ENCODE measurements around the gene TULP1.

GRCh38 chr6:35532126-35532525 lies 19.4 kb upstream of the TULP1 start:
- TF ChIP-seq CTCF (IDR thresholded peaks at IDR 0.05; ENCODE audit: insufficient read depth, low read depth, low read length) (no peak), EZH2 (IDR thresholded peaks at IDR 0.05; ENCODE audit: insufficient read depth, low read length) (no peak)

Data from astrocyte (in vitro differentiated cells and primary cell).